Cardiac muscle cell (in vitro differentiated cells and primary cell): ENCODE measurements around the gene STAP2. TPM values are rescaled to one million over a fixed set of nuclear protein-coding genes. Genes with fewer than 3 reads are reported as not detected.
"Not testable (repeated sequence)": the region's sequence is repeated elsewhere in the genome, so short reads cannot be mapped to it uniquely, and the experiment has no call there.

Experiments
- DNase-seq, 2 donors: peaks; one replicate each; pipeline versions ENCODE4 v3.0.0 to v3.0.0-alpha.2; 2010 to 2017; ENCODE audit warnings: low read depth in 1 of 2, low spot score in 1 of 2
- H3K27ac ChIP-seq: fragments of 200-600 bp; sonication (generic); 2 replicates; pipeline ENCODE4 v1.5.1; 2016
- H3K27me3 ChIP-seq: fragments of 200-600 bp; sonication (generic); 2 replicates; pipeline ENCODE4 v1.6.0; 2016; ENCODE audit warnings: control low read depth
- H3K36me3 ChIP-seq: fragments of 200-600 bp; sonication (generic); 2 replicates; pipeline ENCODE4 v1.5.1; 2016; ENCODE audit warnings: control low read depth
- H3K4me1 ChIP-seq: fragments of 200-600 bp; sonication (generic); 2 replicates; pipeline ENCODE4 v1.8.1; 2017; ENCODE audit warnings: low read depth, mild to moderate bottlenecking, mixed run types
- H3K4me3 ChIP-seq: fragments of 200-600 bp; sonication (generic); 2 replicates; pipeline ENCODE4 v1.5.1; 2016; ENCODE audit warnings: mild to moderate bottlenecking
- H3K9me3 ChIP-seq: fragments of 200-600 bp; sonication (generic); 2 replicates; pipeline ENCODE4 v1.5.1; 2017; ENCODE audit warnings: low read depth, mild to moderate bottlenecking, control low read depth
- CTCF ChIP-seq: IDR thresholded peaks from 2 replicates; pipeline ENCODE4 v1.5.1; 2012; ENCODE audit warnings: low read depth, mild to moderate bottlenecking, low read length
- polyA plus RNA-seq: library from polyadenylated mRNA; unstranded; fragments of >200 nt; fragmentation: Nextera tagmentation; extraction: Ambion mirVana; gene quantifications from 2 replicates; pipeline ENCODE4 v1.2.1, GENCODE V29; 2016
- total RNA-seq: library from RNA; depleted of rRNA; stranded (reverse); fragments of >200 nt; gene quantifications from 2 replicates; pipeline ENCODE4 v1.2.3, GENCODE V29; 2016

STAP2 gene
- total and polyA plus RNA-seq, 2 experiments from 2014 or later = 12.3 to 20.3 TPM

GRCh38 chr19:4354897-4355296 lies 16.3 kb upstream of the STAP2 start:
- DNase-seq = no peak
- no peak for TF ChIP-seq CTCF
- peaks cover 2% of the 10 kb centered on the region for H3K36me3 ChIP-seq

GRCh38 chr19:4354282-4354681 lies 15.7 kb upstream of the STAP2 start:
- no peak for TF ChIP-seq CTCF
- H3K4me3 ChIP-seq = no peak overlapping the region
- H3K4me1 ChIP-seq = no peaks in the 10 kb centered on the region
- H3K27me3 ChIP-seq = no peaks in the 10 kb centered on the region
- H3K27ac ChIP-seq = no peak overlapping the region
- no peaks in the 10 kb centered on the region for H3K36me3 ChIP-seq
- no peaks in the 10 kb centered on the region for H3K9me3 ChIP-seq
- DNase-seq = no peak

More at GRCh38 chr19:4354897-4355296, 16.3 kb upstream of the STAP2 start:
- no peaks in the 10 kb centered on the region for H3K4me1 ChIP-seq
- no peaks in the 10 kb centered on the region for H3K27me3 ChIP-seq
- no peaks in the 10 kb centered on the region for H3K9me3 ChIP-seq
- no peak overlapping the region for H3K4me3 ChIP-seq
- no peak overlapping the region for H3K27ac ChIP-seq

- H3K9me3 ChIP-seq = no peaks in the 10 kb centered on the region
- TF ChIP-seq CTCF = peak; percentile 83
- H3K27ac ChIP-seq = no peak overlapping the region
- H3K36me3 ChIP-seq = no peaks in the 10 kb centered on the region
- H3K4me1 ChIP-seq = no peaks in the 10 kb centered on the region
- H3K4me3 ChIP-seq = no peak overlapping the region
- DNase-seq = peak; percentile 76 to 78
- no peaks in the 10 kb centered on the region for H3K27me3 ChIP-seq
Observed at GRCh38 chr19:4352701-4353121, 14.1 kb upstream of the STAP2 start.

DNA sequence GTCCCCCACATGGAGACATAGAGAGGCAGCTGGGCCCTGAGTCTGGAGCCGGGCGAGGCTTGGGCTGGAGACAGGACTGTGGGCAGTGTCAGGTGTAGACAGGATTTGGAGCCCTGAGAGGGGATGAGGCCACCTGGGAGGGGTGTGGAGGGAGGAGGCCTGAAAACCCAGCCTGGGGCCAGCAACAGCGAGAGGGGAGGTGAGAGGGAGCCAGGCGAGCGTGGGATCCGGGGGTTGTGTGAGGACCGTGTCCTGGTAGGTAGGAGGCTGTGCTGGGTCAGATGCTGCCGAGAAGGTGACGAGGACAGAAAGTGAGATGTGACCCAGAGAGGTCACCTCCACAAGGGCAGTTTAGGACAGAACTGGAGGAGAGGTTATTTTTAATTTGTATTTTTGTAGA lies 12.1 kb upstream of the STAP2 start:
- no peak for TF ChIP-seq CTCF
- Histone ChIP-seq H3K36me3 (peaks cover 4% of the 10 kb centered on the region), H3K4me1 (no peaks in the 10 kb centered on the region)

DNA sequence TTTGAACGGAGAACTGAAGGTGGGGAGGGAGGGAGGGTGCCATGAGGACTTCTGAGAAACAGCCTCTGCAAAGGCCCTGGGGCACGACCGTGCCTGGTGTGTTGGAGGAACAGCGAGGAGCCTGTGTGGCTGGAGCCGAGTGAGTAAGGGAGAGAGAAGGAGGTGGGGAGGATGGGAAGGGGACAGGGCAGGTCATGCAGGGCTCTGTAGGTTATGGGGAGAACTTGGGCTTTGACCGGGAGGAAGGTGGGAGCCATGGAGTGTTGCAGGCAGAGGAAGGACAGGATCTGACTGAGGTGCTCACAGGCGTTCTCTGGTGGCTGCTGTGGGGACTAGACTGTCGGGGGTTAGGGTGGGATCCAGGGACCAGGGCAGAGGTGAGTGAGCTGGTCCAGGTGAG lies 11.5 kb upstream of the STAP2 start:
- Histone ChIP-seq H3K27me3 (no peaks in the 10 kb centered on the region), H3K4me1 (no peaks in the 10 kb centered on the region), H3K36me3 (peaks cover 4% of the 10 kb centered on the region), H3K27ac (no peak overlapping the region), H3K9me3 (no peaks in the 10 kb centered on the region), H3K4me3 (no peak overlapping the region)
- TF ChIP-seq CTCF = no peak
- no peak for DNase-seq

More for the DNA sequence above, 12.1 kb upstream of the STAP2 start:
- H3K27me3 ChIP-seq = no peaks in the 10 kb centered on the region
- DNase-seq = no peak
- no peaks in the 10 kb centered on the region for H3K9me3 ChIP-seq
- no peak overlapping the region for H3K4me3 ChIP-seq
- H3K27ac ChIP-seq = no peak overlapping the region

- H3K4me1 ChIP-seq, H3K36me3 ChIP-seq, DNase-seq, H3K4me3 ChIP-seq, H3K9me3 ChIP-seq, H3K27me3 ChIP-seq, H3K27ac ChIP-seq: not testable (repeated sequence)
Observed at GRCh38 chr19:4349225-4349624, 10.6 kb upstream of the STAP2 start.
